ENCODE data around the gene SPAG8. TPM values are rescaled to one million over a fixed set of nuclear protein-coding genes. Genes with fewer than 3 reads are reported as not detected.
A peak's percentile ranks its signal among the peaks of the same experiment; 100 is the strongest.

SPAG8 gene
- total and polyA plus RNA-seq, 11 donors: 0.58 to 4.2 (median 2.5) TPM

DNA sequence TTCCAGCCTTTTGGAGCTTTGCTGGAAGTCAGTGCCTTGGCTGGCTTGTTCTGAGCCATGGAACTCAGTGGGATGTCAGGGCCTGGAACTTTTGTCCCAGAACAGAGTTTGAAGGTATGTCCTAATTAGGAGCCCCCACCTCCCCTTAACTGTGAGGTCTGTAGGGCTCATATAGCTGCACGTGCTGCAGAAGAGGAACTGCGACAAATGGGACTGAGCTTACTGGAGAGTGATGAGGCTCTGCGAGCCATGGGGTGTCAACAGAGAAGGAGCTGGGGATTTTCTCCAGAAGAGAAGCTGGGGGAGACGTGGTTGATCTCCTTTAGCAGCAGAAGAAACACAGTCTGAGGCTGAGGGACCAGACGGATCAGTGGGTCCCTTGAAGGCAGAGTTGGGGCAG is 27.9 kb upstream of the SPAG8 start:
- no peak for ATAC-seq

DNA sequence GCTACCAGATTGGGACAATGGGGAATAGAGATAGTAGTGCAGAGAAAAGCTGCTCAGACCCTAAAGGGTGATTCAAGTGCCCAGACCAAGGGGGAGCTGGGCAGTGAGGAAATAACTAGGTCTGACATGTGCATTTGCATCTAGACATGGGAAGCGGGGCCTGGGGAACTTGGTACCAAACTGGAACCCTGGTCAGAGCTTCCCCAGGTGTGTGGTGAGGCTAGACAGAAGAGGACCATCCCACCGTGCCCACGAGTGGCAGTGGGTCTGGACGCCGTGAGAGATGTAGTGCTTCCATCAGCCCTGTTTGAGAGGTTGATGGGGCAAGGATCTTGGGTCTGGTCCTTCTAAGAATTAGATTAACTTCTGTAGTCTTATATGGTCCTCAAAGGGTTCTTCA is 24.5 kb upstream of the SPAG8 start:
- Histone ChIP-seq H3K4me1 (peaks cover 0 to 27% (median 20%) of the 10 kb centered on the region in 12 donors), H3K27ac (no peak overlapping the region), H3K9me3 (no peaks in the 10 kb centered on the region), H3K4me3 (no peak overlapping the region), H3K27me3 (peaks cover 0 to 34% (median 0%) of the 10 kb centered on the region in 9 donors), H3K36me3 (peaks cover 0 to 4% (median 0%) of the 10 kb centered on the region in 9 donors)
- DNase-seq (no peak), ATAC-seq (no peak)
- intact Hi-C loops (cut with DNase I): loop anchor here in 2 of 10 donors (2.0 to 5.0 kb wide), 3 partner anchors 36 to 46 kb away; partner anchors contain the start of gene OR13J1 (in 1 of the 2)
- TF ChIP-seq, protein P1, sequence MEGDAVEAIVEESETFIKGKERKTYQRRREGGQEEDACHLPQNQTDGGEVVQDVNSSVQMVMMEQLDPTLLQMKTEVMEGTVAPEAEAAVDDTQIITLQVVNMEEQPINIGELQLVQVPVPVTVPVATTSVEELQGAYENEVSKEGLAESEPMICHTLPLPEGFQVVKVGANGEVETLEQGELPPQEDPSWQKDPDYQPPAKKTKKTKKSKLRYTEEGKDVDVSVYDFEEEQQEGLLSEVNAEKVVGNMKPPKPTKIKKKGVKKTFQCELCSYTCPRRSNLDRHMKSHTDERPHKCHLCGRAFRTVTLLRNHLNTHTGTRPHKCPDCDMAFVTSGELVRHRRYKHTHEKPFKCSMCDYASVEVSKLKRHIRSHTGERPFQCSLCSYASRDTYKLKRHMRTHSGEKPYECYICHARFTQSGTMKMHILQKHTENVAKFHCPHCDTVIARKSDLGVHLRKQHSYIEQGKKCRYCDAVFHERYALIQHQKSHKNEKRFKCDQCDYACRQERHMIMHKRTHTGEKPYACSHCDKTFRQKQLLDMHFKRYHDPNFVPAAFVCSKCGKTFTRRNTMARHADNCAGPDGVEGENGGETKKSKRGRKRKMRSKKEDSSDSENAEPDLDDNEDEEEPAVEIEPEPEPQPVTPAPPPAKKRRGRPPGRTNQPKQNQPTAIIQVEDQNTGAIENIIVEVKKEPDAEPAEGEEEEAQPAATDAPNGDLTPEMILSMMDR (IDR thresholded peaks at IDR 0.05): no peak
- no peak for TF ChIP-seq POLR2A (IDR thresholded peaks at IDR 0.05)
- 95 to 98% (median 97%) methylated on average over 5 of the region's 5 CpGs for WGBS, 4 donors

More for the DNA sequence above, 27.9 kb upstream of the SPAG8 start:
- H3K27ac ChIP-seq: no peak overlapping the region
- no peaks in the 10 kb centered on the region for H3K9me3 ChIP-seq
- 92 to 97% (median 96%) methylated on average over 5 of the region's 5 CpGs for WGBS, 4 donors
- H3K4me3 ChIP-seq: no peak overlapping the region
- TF ChIP-seq, protein P1 (IDR thresholded peaks at IDR 0.05): no peak
- TF ChIP-seq POLR2A (IDR thresholded peaks at IDR 0.05): no peak
- no peak for DNase-seq
- H3K36me3 ChIP-seq: peaks cover 0 to 9% (median 0%) of the 10 kb centered on the region in 9 donors
- intact Hi-C loops (cut with DNase I): loop anchor here in 3 of 10 donors (5.0 kb wide), 3 partner anchors 32 to 38 kb away; partner anchors contain the start of gene OR13J1 (in 1 of the 3)
- H3K27me3 ChIP-seq: peaks cover 0 to 34% (median 0%) of the 10 kb centered on the region in 9 donors
- H3K4me1 ChIP-seq: peaks cover 0 to 31% (median 8%) of the 10 kb centered on the region in 12 donors

DNA sequence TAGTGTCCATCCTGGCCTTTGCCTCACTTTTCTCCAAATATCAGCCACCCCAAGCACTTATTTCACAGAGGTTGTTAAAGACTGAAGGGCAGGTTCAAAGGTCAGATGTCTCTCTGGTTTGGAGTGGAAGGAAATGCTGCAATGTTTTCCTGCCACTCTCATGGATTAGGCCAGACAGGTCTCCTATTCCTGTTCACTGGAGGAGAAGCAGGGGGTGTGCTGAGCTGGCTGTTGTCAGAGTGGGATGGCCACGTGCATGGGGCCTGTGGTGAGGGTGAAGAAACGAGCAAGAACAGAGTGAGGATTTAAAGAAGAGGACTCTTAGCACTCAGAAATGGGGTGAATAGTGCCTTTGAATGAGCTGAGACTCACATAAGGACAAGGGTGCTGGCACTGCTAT is 23.7 kb upstream of the SPAG8 start:
- H3K27ac ChIP-seq: no peak overlapping the region
- intact Hi-C loops (cut with DNase I): loop anchor here in 2 of 10 donors (2.0 to 5.0 kb wide), 3 partner anchors 37 to 47 kb away; partner anchors contain the start of gene OR13J1 (in 1 of the 2)
- peaks cover 0 to 30% (median 0%) of the 10 kb centered on the region in 9 donors for H3K27me3 ChIP-seq
- peaks cover 2 to 35% (median 24%) of the 10 kb centered on the region in 12 donors for H3K4me1 ChIP-seq
- 90 to 96% (median 94%) methylated on average over 2 of the region's 2 CpGs for WGBS, 4 donors
- TF ChIP-seq POLR2A (IDR thresholded peaks at IDR 0.05): no peak
- TF ChIP-seq, protein P1 (IDR thresholded peaks at IDR 0.05): no peak
- H3K36me3 ChIP-seq: peaks cover 0 to 4% (median 0%) of the 10 kb centered on the region in 9 donors
- DNase-seq: no peak
- ATAC-seq: no peak
- no peaks in the 10 kb centered on the region for H3K9me3 ChIP-seq
- H3K4me3 ChIP-seq: no peak overlapping the region

DNA sequence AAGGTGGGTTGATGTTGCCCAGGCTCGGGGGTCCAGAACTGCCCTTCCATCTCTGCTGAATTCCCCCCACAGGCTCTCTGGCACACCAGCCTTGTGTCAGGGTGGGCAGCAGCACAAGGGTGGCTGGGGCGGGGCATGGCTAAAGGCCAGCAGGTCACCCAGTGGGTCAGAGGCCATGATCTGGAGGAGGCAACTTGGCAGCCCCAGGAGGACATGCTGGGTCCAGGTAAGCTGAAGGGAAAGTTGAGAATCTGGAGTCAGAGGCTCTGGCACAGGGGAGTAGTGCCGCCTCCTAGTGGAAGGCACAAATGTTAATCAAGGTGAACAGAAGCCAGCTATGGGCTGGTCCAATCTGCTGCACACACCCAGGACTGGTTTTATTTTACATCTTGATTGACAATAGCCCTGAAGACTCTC is 23.2 kb upstream of the SPAG8 start:
- H3K4me1 ChIP-seq: peaks cover 3 to 41% (median 29%) of the 10 kb centered on the region in 12 donors
- no peak for ATAC-seq
- 92 to 100% (median 96%) methylated on average over 3 of the region's 3 CpGs for WGBS, 4 donors

More for the DNA sequence above, 23.2 kb upstream of the SPAG8 start:
- TF ChIP-seq, protein P1 (IDR thresholded peaks at IDR 0.05): peak in 2 of 12 donors; percentile 15 to 23
- no peak for TF ChIP-seq POLR2A (IDR thresholded peaks at IDR 0.05)
- intact Hi-C loops (cut with DNase I): loop anchor here in 2 of 10 donors (5.0 kb wide), 2 partner anchors 37 to 42 kb away; partner anchors contain the start of gene OR13J1 (in 1 of the 2)
- Histone ChIP-seq H3K27ac (no peak overlapping the region), H3K27me3 (peaks cover 0 to 25% (median 0%) of the 10 kb centered on the region in 9 donors), H3K9me3 (no peaks in the 10 kb centered on the region), H3K4me3 (no peak overlapping the region), H3K36me3 (peaks cover 0 to 4% (median 0%) of the 10 kb centered on the region in 9 donors)
- no peak for DNase-seq
